GM12878 (cell line): ENCODE data around the gene FANCI. TPM values are rescaled to one million over a fixed set of nuclear protein-coding genes. Genes with fewer than 3 reads are reported as not detected.
A peak's percentile ranks its signal among the peaks of the same experiment; 100 is the strongest.

Experiments
- BACH1 ChIP-seq: fragments of 450-650 bp; IDR thresholded peaks from 2 replicates; pipeline ENCODE4 v1.6.1; 2017; ENCODE audit warnings: mild to moderate bottlenecking, borderline replicate concordance
- CBX3 ChIP-seq: fragments of 200-600 bp; sonication (generic); IDR thresholded peaks from 2 replicates; pipeline ENCODE4 v1.6.1; 2016; ENCODE audit warnings: low read depth, borderline replicate concordance
- CREB1 ChIP-seq: IDR thresholded peaks from 2 replicates; pipeline ENCODE4 v1.6.1; 2012; ENCODE audit warnings: low read depth, mild to moderate bottlenecking, inconsistent platforms
- EGR1 ChIP-seq, 2 experiments: IDR thresholded peaks; 1 replicate in 1 of 2; 2 replicates in 1 of 2; pipeline ENCODE4 v1.6.1; 2011 to 2012; ENCODE audit warnings: low read depth in 2 of 2, low read length in 2 of 2, borderline replicate concordance in 1 of 2, mild to moderate bottlenecking in 1 of 2, moderate library complexity in 1 of 2
- IKZF1 ChIP-seq: fragments of 450-650 bp; conservative IDR thresholded peaks from 2 replicates; pipeline ENCODE4 v1.6.1; 2017; ENCODE audit warnings: antibody characterized with exemption, mild to moderate bottlenecking
- IRF5 ChIP-seq: fragments of 450-650 bp; IDR thresholded peaks from 2 replicates; pipeline ENCODE4 v1.6.1; 2017; ENCODE audit warnings: borderline replicate concordance
- MEF2B ChIP-seq: fragments of 450-650 bp; IDR thresholded peaks from 2 replicates; pipeline ENCODE4 v1.6.1; 2018; ENCODE audit warnings: mild to moderate bottlenecking, moderate library complexity; ENCODE audit not compliant: partially characterized antibody, poor library complexity, severe bottlenecking
- NKRF ChIP-seq: fragments of 450-650 bp; conservative IDR thresholded peaks from 2 replicates; pipeline ENCODE4 v1.6.1; 2017; ENCODE audit warnings: mild to moderate bottlenecking, moderate library complexity
- RUNX3 ChIP-seq: IDR thresholded peaks from 2 replicates; pipeline ENCODE4 v1.6.1; 2012; ENCODE audit warnings: low read length, inconsistent platforms
- SMAD5 ChIP-seq: IDR thresholded peaks from 2 replicates; pipeline ENCODE4 v1.6.1; 2016; ENCODE audit warnings: antibody characterized with exemption, low read depth
- SMARCA5 ChIP-seq: fragments of 450-650 bp; IDR thresholded peaks from 2 replicates; pipeline ENCODE4 v1.6.1; 2017; ENCODE audit warnings: mild to moderate bottlenecking
- YY1 ChIP-seq: IDR thresholded peaks from 2 replicates; pipeline ENCODE4 v1.6.1; 2011; ENCODE audit warnings: low read depth, mild to moderate bottlenecking, low read length
- ZNF217 ChIP-seq: fragments of 450-650 bp; IDR thresholded peaks from 2 replicates; pipeline ENCODE4 v1.6.1; 2017; ENCODE audit warnings: antibody characterized with exemption, mild to moderate bottlenecking
- polyA plus RNA-seq, 11 experiments: library from polyadenylated mRNA; depleted of rRNA in 4 of 11; unstranded in 6 of 11; stranded (reverse) in 5 of 11; fragments of >200 nt; fragmentation: Nextera tagmentation in 4 of 11; fragmentation: Illumina TruSeq in 1 of 11; extraction: Ambion mirVana in 4 of 11; extraction: Trizol in 1 of 11; gene quantifications; 1 replicate in 1 of 11; 2 replicates in 10 of 11; pipeline versions ENCODE4 v1.2.1 to v1.2.3, GENCODE V29; 2011 to 2016; ENCODE audit warnings: inconsistent platforms in 2 of 11, missing spikeins in 2 of 11, low read depth in 1 of 11
- total RNA-seq, 4 experiments: library from RNA; depleted of rRNA in 3 of 4; stranded (reverse); fragments of >200 nt in 3 of 4; fragmentation: Illumina TruSeq in 1 of 4; extraction: Trizol in 1 of 4; gene quantifications; 2 replicates each; pipeline versions ENCODE4 v1.2.1 to v1.2.3, GENCODE V29; 2013 to 2021

The FANCI gene
- total and polyA plus RNA-seq, 10 of the 15 experiments (the other 5 are each of a cell fraction or from before 2014, with no cell fraction given) = 38.1 to 129 (median 82.4) TPM

- TF ChIP-seq NKRF (0 out of 2 replicates have a peak, but pooled peaks have one; percentile 77), MEF2B (peak; percentile 68), RUNX3 (0 out of 2 replicates have a peak, but pooled peaks have one; percentile 16), CBX3 (no peak), YY1 (peak; percentile 86), SMAD5 (no peak), EGR1 (IDR thresholded peaks at IDR 0.05; ENCODE audit: borderline replicate concordance in 1 of 2, low read depth in 2 of 2, low read length in 2 of 2) (peak in 1 of 2 experiments; percentile 85; a peak in 1 of 3 replicates), SMARCA5 (0 out of 2 replicates have a peak, but pooled peaks have one; percentile 63), ZNF217 (no peak), CREB1 (no peak), IKZF1 (no peak), BACH1 (no peak), IRF5 (no peak)
These were observed 90.3 kb downstream of the FANCI start (continued) for GRCh38 chr15:89333959-89334509.
